Activated T-helper 17 cell treated with anti-CD3 and anti-CD28 coated beads, Interleukin-2, amount 50 U/mL, for 72 hours (primary cell): ENCODE data around the gene TMEM132E. TPM values are rescaled to one million over a fixed set of nuclear protein-coding genes. Genes with fewer than 3 reads are reported as not detected.

Experiments
- total RNA-seq, 2 donors: library from RNA; stranded (reverse); gene quantifications; one replicate each; pipeline ENCODE4 v1.2.3, GENCODE V29; 2022

The TMEM132E gene
- total RNA-seq, 2 donors from 2014 or later = not detected

Other genes with a start within 250 kb of the TMEM132E start
- not detected for gene CCL13, start 223.1 kb upstream of the TMEM132E start, total RNA-seq
- gene CCL1, start 216.3 kb upstream of the TMEM132E start, total RNA-seq = under 1 TPM in 1 of 2 donors, not detected in 1; 0.45 TPM